HEK293T (cell line): ENCODE measurements around the gene SLC37A2.

Source experiments
- BHLHE40 ChIP-seq: fragments of 450-650 bp; IDR thresholded peaks from 2 replicates; pipeline ENCODE4 v1.6.1; 2016; ENCODE audit warnings: mild to moderate bottlenecking, moderate library complexity, borderline replicate concordance
- ELF4 ChIP-seq: fragments of 450-650 bp; IDR thresholded peaks from 2 replicates; pipeline ENCODE4 v1.6.1; 2017; ENCODE audit warnings: antibody characterized with exemption
- FOXA1 ChIP-seq: fragments of 450-650 bp; IDR thresholded peaks from 2 replicates; pipeline ENCODE4 v1.6.1; 2016; ENCODE audit warnings: mild to moderate bottlenecking
- FOXK2 ChIP-seq: fragments of 450-650 bp; IDR thresholded peaks from 2 replicates; pipeline ENCODE4 v1.6.1; 2016; ENCODE audit warnings: mild to moderate bottlenecking
- L3MBTL2 ChIP-seq: fragments of 450-650 bp; conservative IDR thresholded peaks from 2 replicates; pipeline ENCODE4 v1.6.1; 2016; ENCODE audit warnings: mild to moderate bottlenecking
- LEF1 ChIP-seq: fragments of 450-650 bp; IDR thresholded peaks from 2 replicates; pipeline ENCODE4 v1.6.1; 2017; ENCODE audit warnings: mild to moderate bottlenecking, borderline replicate concordance
- PKNOX1 ChIP-seq: fragments of 450-650 bp; IDR thresholded peaks from 2 replicates; pipeline ENCODE4 v1.6.1; 2016
- SP1 ChIP-seq: fragments of 450-650 bp; IDR thresholded peaks from 2 replicates; pipeline ENCODE4 v1.6.1; 2017
- SUZ12 ChIP-seq: fragments of 450-650 bp; IDR thresholded peaks from 2 replicates; pipeline ENCODE4 v1.6.1; 2016; ENCODE audit warnings: mild to moderate bottlenecking
- ZNF384 ChIP-seq: fragments of 450-650 bp; IDR thresholded peaks from 2 replicates; pipeline ENCODE4 v1.6.1; 2016

- TF ChIP-seq FOXA1 (no peak), LEF1 (no peak), SP1 (no peak), BHLHE40 (no peak), PKNOX1 (no peak), FOXK2 (no peak), SUZ12 (no peak), ZNF384 (no peak), L3MBTL2 (no peak), ELF4 (no peak)
Observed at GRCh38 chr11:125061281-125061680, 1.8 kb upstream of the SLC37A2 start.
